GM23248 (cell line): ENCODE results near the gene PLVAP. TPM values are rescaled to one million over a fixed set of nuclear protein-coding genes. Genes with fewer than 3 reads are reported as not detected.

Source experiments
- DNase-seq: peaks from one replicate; pipeline ENCODE4 v3.0.0-alpha.2; 2015
- H2AFZ ChIP-seq: fragments of 200-600 bp; sonication (generic); 2 replicates; pipeline ENCODE4 v1.6.1; 2016; ENCODE audit warnings: antibody characterized with exemption
- H3F3A ChIP-seq: fragments of 200-600 bp; sonication (generic); 2 replicates; pipeline ENCODE4 v1.6.1; 2016; ENCODE audit warnings: mild to moderate bottlenecking, antibody characterized with exemption, mixed run types; ENCODE audit not compliant: insufficient read depth
- H3K27ac ChIP-seq: fragments of 200-600 bp; sonication (generic); 2 replicates; pipeline ENCODE4 v1.5.1; 2016; ENCODE audit warnings: mild to moderate bottlenecking
- H3K27me3 ChIP-seq: fragments of 200-600 bp; sonication (generic); replicated peaks from 2 replicates; pipeline ENCODE4 v1.6.1; 2016; ENCODE audit warnings: mild to moderate bottlenecking; ENCODE audit not compliant: insufficient read depth
- H3K36me3 ChIP-seq: fragments of 200-600 bp; sonication (generic); 2 replicates; pipeline ENCODE4 v1.6.1; 2016; ENCODE audit warnings: low read depth, mild to moderate bottlenecking
- H3K4me1 ChIP-seq: fragments of 200-600 bp; sonication (generic); 2 replicates; pipeline ENCODE4 v1.6.1; 2016; ENCODE audit warnings: mild to moderate bottlenecking; ENCODE audit not compliant: insufficient read depth
- H3K4me2 ChIP-seq: fragments of 200-600 bp; sonication (generic); one replicate; pipeline ENCODE4 v1.6.1; 2016; ENCODE audit warnings: mild to moderate bottlenecking; ENCODE audit not compliant: unreplicated experiment
- H3K4me3 ChIP-seq: fragments of 200-600 bp; sonication (generic); 2 replicates; pipeline ENCODE4 v1.5.1; 2016; ENCODE audit warnings: mild to moderate bottlenecking
- H3K79me2 ChIP-seq: fragments of 200-600 bp; sonication (generic); 2 replicates; pipeline ENCODE4 v1.6.1; 2016; ENCODE audit warnings: mild to moderate bottlenecking; ENCODE audit not compliant: insufficient read depth
- H3K9ac ChIP-seq: fragments of 200-600 bp; sonication (generic); 2 replicates; pipeline ENCODE4 v1.6.1; 2016; ENCODE audit warnings: mild to moderate bottlenecking
- H3K9me2 ChIP-seq: fragments of 200-600 bp; sonication (generic); 2 replicates; pipeline ENCODE4 v1.6.1; 2016; ENCODE audit warnings: mixed run types, mild to moderate bottlenecking, moderate library complexity; ENCODE audit not compliant: insufficient read depth
- H3K9me3 ChIP-seq: fragments of 200-600 bp; sonication (generic); one replicate; pipeline ENCODE4 v1.6.1; 2017; ENCODE audit warnings: low read depth
- H4K20me1 ChIP-seq: fragments of 200-600 bp; sonication (generic); 2 replicates; pipeline ENCODE4 v1.6.0; 2016; ENCODE audit not compliant: insufficient read depth
- EZH2 ChIP-seq: fragments of 200-600 bp; sonication (generic); IDR thresholded peaks from 2 replicates; pipeline ENCODE4 v1.6.1; 2018; ENCODE audit warnings: antibody characterized with exemption, mild to moderate bottlenecking; ENCODE audit not compliant: insufficient read depth, poor library complexity, severe bottlenecking
- EZH2phosphoT487 ChIP-seq: fragments of 200-600 bp; sonication (generic); IDR thresholded peaks from 2 replicates; pipeline ENCODE4 v1.6.1; 2018; ENCODE audit warnings: antibody characterized with exemption, moderate library complexity, mild to moderate bottlenecking, low read depth; ENCODE audit not compliant: insufficient read depth
- WGBS, 2 experiments: methylation state at CpG; one replicate each; pipeline ENCODE4 v1.1.6; 2015 to 2017; ENCODE audit warnings: low lambda C conversion rate in 2 of 2, low coverage in 1 of 2; ENCODE audit errors: missing lambda C conversion rate in 2 of 2; 5-methylcytosine and 5-hydroxymethylcytosine counted together
- in situ Hi-C: fragments of 300-500 bp; cut with MboI; formaldehyde crosslinking; loops from 2 replicates; pipeline ENCODE4 v1.15.0; 2020
- polyA plus RNA-seq: library from polyadenylated mRNA; unstranded; fragments of >200 nt; fragmentation: Nextera tagmentation; extraction: Ambion mirVana; gene quantifications from 2 replicates; pipeline ENCODE4 v1.2.1, GENCODE V29; 2016
- total RNA-seq: library from RNA; depleted of rRNA; stranded (reverse); fragments of >200 nt; shearing (Covaris generic); gene quantifications from 2 replicates; pipeline ENCODE4 v1.2.3, GENCODE V29; 2014

Gene PLVAP
- total and polyA plus RNA-seq, 2 experiments from 2014 or later = not detected

GRCh38 chr19:17406046-17406886, 29.1 kb upstream of the PLVAP start:
- H3K4me2 ChIP-seq = no peak overlapping the region
- no peak overlapping the region for H3K4me3 ChIP-seq
- no peaks in the 10 kb centered on the region for H4K20me1 ChIP-seq
- no peak for TF ChIP-seq EZH2
- TF ChIP-seq EZH2phosphoT487 = no peak
- no peak overlapping the region for H3K27ac ChIP-seq
- 0 out of 2 replicates have a peak overlapping the region, but pooled peaks have one; percentile 56 for H2AFZ ChIP-seq
- in situ Hi-C loops = no loop called here
- H3K27me3 ChIP-seq = no peaks in the 10 kb centered on the region
- no peaks in the 10 kb centered on the region for H3F3A ChIP-seq
- DNase-seq = no peak
- H3K36me3 ChIP-seq = no peaks in the 10 kb centered on the region
- no peak overlapping the region for H3K9ac ChIP-seq
- no peaks in the 10 kb centered on the region for H3K79me2 ChIP-seq
- no peaks in the 10 kb centered on the region for H3K9me2 ChIP-seq
- H3K9me3 ChIP-seq = no peaks in the 10 kb centered on the region
- no peaks in the 10 kb centered on the region for H3K4me1 ChIP-seq
- 87 to 93% methylated on average over 10 of the region's 10 CpGs for WGBS, 2 experiments

- no peaks in the 10 kb centered on the region for H3K79me2 ChIP-seq
- no peaks in the 10 kb centered on the region for H3K9me3 ChIP-seq
- no peaks in the 10 kb centered on the region for H3K27me3 ChIP-seq
- H3K27ac ChIP-seq = no peak within 1 kb of the TSS
- no peaks in the 10 kb centered on the region for H3K9me2 ChIP-seq
- H3F3A ChIP-seq = no peaks in the 10 kb centered on the region
- 0 out of 2 replicates have a peak within 1 kb of the TSS, but pooled peaks have one; percentile 56 for H2AFZ ChIP-seq
- H4K20me1 ChIP-seq = no peaks in the 10 kb centered on the region
- H3K4me1 ChIP-seq = no peaks in the 10 kb centered on the region
- no peak within 1 kb of the TSS for H3K4me2 ChIP-seq
- peak; percentile 31 for DNase-seq
- TF ChIP-seq EZH2 = no peak
- TF ChIP-seq EZH2phosphoT487 = no peak
- no peak within 1 kb of the TSS for H3K4me3 ChIP-seq
- 66 to 75% methylated on average over 18 of the region's 18 CpGs for WGBS, 2 experiments
- no peak within 1 kb of the TSS for H3K9ac ChIP-seq
- no peaks in the 10 kb centered on the region for H3K36me3 ChIP-seq
- in situ Hi-C loops = no loop called here
Observed at GRCh38 chr19:17405250-17406045, 28.3 kb upstream of the PLVAP start, which contains the start of gene BST2. TSS of gene BST2 (minus strand) at chr19:17405630. CDS start at chr19:17405575, 55 bp downstream.

DNA sequence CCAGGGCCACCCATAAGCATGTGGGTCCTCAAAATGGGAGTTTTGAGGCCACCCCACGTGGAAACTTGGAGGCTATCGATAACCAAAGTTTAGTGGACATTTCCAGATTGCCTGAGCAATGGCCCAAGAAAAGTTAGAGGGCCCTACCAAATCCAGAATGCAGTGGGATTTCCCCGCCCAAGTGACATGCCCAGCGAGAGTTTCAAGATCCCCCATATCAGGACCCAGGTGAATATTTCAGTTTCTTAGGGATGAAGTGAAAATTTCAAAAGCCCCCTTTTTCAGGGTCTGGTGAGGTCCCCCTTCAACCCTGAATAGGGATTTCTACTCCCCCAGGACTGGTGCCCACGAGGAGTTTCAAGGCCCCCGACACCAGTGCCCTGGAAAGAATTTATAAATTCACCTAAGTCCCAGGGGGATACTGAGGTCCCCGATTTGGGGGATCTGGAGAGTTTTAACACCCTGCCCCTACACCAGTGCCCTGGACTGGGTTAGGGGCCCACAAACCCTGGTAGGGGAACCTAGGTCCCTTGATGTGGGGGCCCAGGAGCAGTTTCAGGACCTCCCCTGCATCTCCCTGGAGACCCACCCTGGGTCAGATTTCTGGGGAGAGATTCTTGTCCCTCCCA, 27.6 kb upstream of the PLVAP start:
- DNase-seq = no peak
- Histone ChIP-seq H3K4me3 (no peak overlapping the region), H3K79me2 (no peaks in the 10 kb centered on the region), H3K4me2 (no peak overlapping the region), H2AFZ (no peak overlapping the region), H3K4me1 (no peaks in the 10 kb centered on the region), H3K27me3 (no peaks in the 10 kb centered on the region), H3K9me2 (no peaks in the 10 kb centered on the region), H4K20me1 (no peaks in the 10 kb centered on the region), H3F3A (no peaks in the 10 kb centered on the region), H3K9ac (no peak overlapping the region), H3K9me3 (no peaks in the 10 kb centered on the region), H3K36me3 (no peaks in the 10 kb centered on the region), H3K27ac (no peak overlapping the region)
- TF ChIP-seq EZH2phosphoT487 (no peak), EZH2 (no peak)
- WGBS, 2 experiments = 80 to 83% methylated on average over 7 of the region's 7 CpGs
- in situ Hi-C loops = no loop called here

- TF ChIP-seq EZH2 (no peak), EZH2phosphoT487 (no peak)
- Histone ChIP-seq H3K79me2 (no peaks in the 10 kb centered on the region), H3K36me3 (no peaks in the 10 kb centered on the region), H3K9ac (no peak overlapping the region), H3K4me1 (no peaks in the 10 kb centered on the region), H3F3A (no peaks in the 10 kb centered on the region), H3K9me3 (no peaks in the 10 kb centered on the region), H3K27me3 (no peaks in the 10 kb centered on the region), H3K27ac (no peak overlapping the region), H3K4me2 (no peak overlapping the region), H3K9me2 (no peaks in the 10 kb centered on the region), H3K4me3 (no peak overlapping the region), H4K20me1 (no peaks in the 10 kb centered on the region), H2AFZ (no peak overlapping the region)
- no peak for DNase-seq
- in situ Hi-C loops = no loop called here
- 91 to 94% methylated on average over 5 to 6 of the region's 6 CpGs for WGBS, 2 experiments
Observed at GRCh38 chr19:17404015-17404414, 26.9 kb upstream of the PLVAP start.
